ENCODE measurements around the gene SMG5.

SMG5 gene

DNA sequence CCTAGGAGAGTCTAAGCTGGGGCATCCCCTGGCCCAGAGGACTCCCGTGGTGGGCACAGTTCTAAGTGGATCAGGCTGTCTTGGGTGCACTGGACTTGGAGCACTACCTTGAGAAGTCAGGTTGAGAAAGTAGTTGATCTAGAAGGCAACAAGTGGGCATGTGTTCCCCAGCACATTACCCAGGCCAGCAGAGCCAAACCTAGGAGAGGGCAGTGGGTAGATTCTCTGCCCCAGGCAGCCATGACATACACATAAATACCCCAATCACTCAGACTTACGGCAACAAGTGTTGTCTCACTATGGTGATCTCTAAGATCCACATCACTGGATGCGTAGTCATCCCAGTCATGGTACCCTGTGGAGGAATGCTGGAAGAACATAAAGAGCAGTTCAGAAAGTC, 71.4 kb downstream of the SMG5 start:
- Histone ChIP-seq H3K27ac (ENCODE audit: low read length) (no peak overlapping the region), H3K4me3 (ENCODE audit: low read depth in 1 of 2, low read length in 2 of 2) (no peak overlapping the region), H3K4me1 (ENCODE audit: control insufficient read depth in 1 of 2, insufficient read depth in 2 of 2, low read length in 2 of 2) (peaks cover 0 to 15% of the 10 kb centered on the region in 2 donors), H3K27me3 (ENCODE audit: low read depth, low read length) (no peaks in the 10 kb centered on the region), H3K36me3 (ENCODE audit: control insufficient read depth in 1 of 2, insufficient read depth in 2 of 2, low read length in 2 of 2) (peaks cover 21 to 38% of the 10 kb centered on the region in 2 donors), H3K9me3 (ENCODE audit: control insufficient read depth in 1 of 2, low read length in 2 of 2) (no peaks in the 10 kb centered on the region)

DNA sequence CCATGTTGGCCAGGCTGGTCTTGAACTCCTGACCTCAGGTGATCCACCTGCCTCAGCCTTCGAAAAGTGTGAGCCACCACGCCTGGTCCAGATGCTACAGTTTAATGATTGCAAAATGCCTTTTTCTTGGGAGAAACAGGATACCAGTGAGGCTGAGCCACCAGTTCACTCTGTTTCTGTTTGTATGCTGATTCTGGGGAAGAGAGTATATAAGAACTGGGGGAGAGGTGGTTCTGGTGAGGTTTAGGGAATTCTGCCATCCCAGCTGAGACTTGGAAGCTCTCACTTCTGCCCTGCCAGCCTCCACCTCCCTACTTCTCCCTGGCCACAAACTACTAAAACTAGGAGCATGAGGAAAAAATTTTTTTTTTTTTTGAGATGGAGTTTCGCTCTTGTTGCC, 77.9 kb downstream of the SMG5 start:
- H3K4me3 ChIP-seq (ENCODE audit: low read depth in 1 of 2, low read length in 2 of 2), result no peak overlapping the region
- peaks cover 27 to 32% of the 10 kb centered on the region in 2 donors for H3K36me3 ChIP-seq (ENCODE audit: control insufficient read depth in 1 of 2, insufficient read depth in 2 of 2, low read length in 2 of 2)
- H3K4me1 ChIP-seq (ENCODE audit: control insufficient read depth in 1 of 2, insufficient read depth in 2 of 2, low read length in 2 of 2), result peaks cover 0 to 3% of the 10 kb centered on the region in 2 donors
- H3K27ac ChIP-seq (ENCODE audit: low read length), result no peak overlapping the region
- no peaks in the 10 kb centered on the region for H3K27me3 ChIP-seq (ENCODE audit: low read depth, low read length)
- H3K9me3 ChIP-seq (ENCODE audit: control insufficient read depth in 1 of 2, low read length in 2 of 2), result no peaks in the 10 kb centered on the region

DNA sequence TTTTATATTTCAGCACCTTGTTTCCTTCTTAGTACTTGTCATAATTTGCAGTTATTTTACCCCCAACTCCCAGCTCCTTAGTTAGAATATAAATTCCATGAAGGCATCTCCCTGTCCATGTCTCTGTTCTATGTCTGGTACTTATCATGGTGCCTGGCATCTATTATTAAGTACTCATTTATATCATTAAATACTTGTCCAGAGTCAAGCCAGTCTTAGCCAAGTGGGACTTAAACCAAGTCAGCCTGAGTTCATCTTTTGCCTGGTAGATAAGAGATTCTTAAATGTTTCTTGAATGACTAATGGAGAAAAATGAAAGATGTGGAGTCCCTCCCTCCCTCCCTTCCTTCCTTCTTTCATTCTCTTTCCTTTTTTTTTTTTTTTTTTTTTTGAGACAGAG, 79.3 kb downstream of the SMG5 start:
- Histone ChIP-seq H3K27me3 (ENCODE audit: low read depth, low read length) (no peaks in the 10 kb centered on the region), H3K4me1 (ENCODE audit: control insufficient read depth in 1 of 2, insufficient read depth in 2 of 2, low read length in 2 of 2) (peaks cover 0 to 3% of the 10 kb centered on the region in 2 donors), H3K36me3 (ENCODE audit: control insufficient read depth in 1 of 2, insufficient read depth in 2 of 2, low read length in 2 of 2) (peaks cover 17 to 22% of the 10 kb centered on the region in 2 donors)

DNA sequence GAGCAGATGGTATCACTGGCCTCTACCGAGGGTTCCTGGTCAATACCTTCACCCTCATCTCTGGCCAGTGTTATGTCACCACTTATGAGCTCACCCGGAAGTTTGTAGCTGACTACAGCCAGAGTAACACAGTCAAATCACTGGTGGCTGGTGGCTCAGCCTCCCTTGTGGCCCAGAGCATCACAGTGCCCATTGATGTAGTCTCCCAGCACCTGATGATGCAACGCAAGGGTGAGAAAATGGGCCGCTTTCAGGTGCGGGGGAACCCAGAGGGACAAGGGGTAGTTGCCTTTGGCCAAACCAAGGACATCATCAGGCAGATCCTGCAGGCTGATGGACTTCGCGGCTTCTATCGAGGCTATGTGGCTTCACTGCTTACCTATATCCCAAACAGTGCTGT, 82.6 kb downstream of the SMG5 start:
- H3K4me1 ChIP-seq (ENCODE audit: control insufficient read depth in 1 of 2, insufficient read depth in 2 of 2, low read length in 2 of 2), result peaks cover 0 to 7% of the 10 kb centered on the region in 2 donors
- H3K4me3 ChIP-seq (ENCODE audit: low read depth in 1 of 2, low read length in 2 of 2), result no peak overlapping the region
- H3K36me3 ChIP-seq (ENCODE audit: control insufficient read depth in 1 of 2, insufficient read depth in 2 of 2, low read length in 2 of 2), result peaks cover 8 to 17% of the 10 kb centered on the region in 2 donors

More for the DNA sequence above, 79.3 kb downstream of the SMG5 start:
- Histone ChIP-seq H3K27ac (ENCODE audit: low read length) (no peak overlapping the region), H3K4me3 (ENCODE audit: low read depth in 1 of 2, low read length in 2 of 2) (no peak overlapping the region), H3K9me3 (ENCODE audit: control insufficient read depth in 1 of 2, low read length in 2 of 2) (no peaks in the 10 kb centered on the region)

More for the DNA sequence above, 82.6 kb downstream of the SMG5 start:
- no peak overlapping the region for H3K27ac ChIP-seq (ENCODE audit: low read length)
- no peaks in the 10 kb centered on the region for H3K9me3 ChIP-seq (ENCODE audit: control insufficient read depth in 1 of 2, low read length in 2 of 2)
- no peaks in the 10 kb centered on the region for H3K27me3 ChIP-seq (ENCODE audit: low read depth, low read length)

All from muscle layer of duodenum (tissue), 2 donors.